Neuronal stem cell (in vitro differentiated cells): ENCODE measurements around the gene GNL3.
"Not testable (repeated sequence)": the region's sequence is repeated elsewhere in the genome, so short reads cannot be mapped to it uniquely, and the experiment has no call there.

Source experiments
- DNase-seq: peaks from one replicate; pipeline ENCODE4 v3.0.0-alpha.2; 2013; ENCODE audit warnings: low spot score
- H2AFZ ChIP-seq: one replicate; pipeline ENCODE4 v1.6.1; 2013; ENCODE audit warnings: mild to moderate bottlenecking, low read length, inconsistent platforms
- H2AK5ac ChIP-seq: 2 replicates; pipeline ENCODE4 v1.6.1; 2013; ENCODE audit warnings: low read depth, mild to moderate bottlenecking, inconsistent platforms, low read length, moderate library complexity, mixed read lengths
- H2BK120ac ChIP-seq: 2 replicates; pipeline ENCODE4 v1.6.1; 2013; ENCODE audit warnings: low read depth, mild to moderate bottlenecking, inconsistent platforms, low read length, moderate library complexity, mixed read lengths
- H2BK12ac ChIP-seq: one replicate; pipeline ENCODE4 v1.6.1; 2013; ENCODE audit warnings: low read length, inconsistent platforms
- H2BK15ac ChIP-seq: 2 replicates; pipeline ENCODE4 v1.6.1; 2013; ENCODE audit warnings: mild to moderate bottlenecking, low read length, inconsistent platforms, mixed read lengths
- H2BK5ac ChIP-seq: one replicate; pipeline ENCODE4 v1.6.1; 2013; ENCODE audit warnings: inconsistent platforms, mild to moderate bottlenecking, low read length, moderate library complexity
- H3K14ac ChIP-seq: one replicate; pipeline ENCODE4 v1.6.1; 2013; ENCODE audit warnings: low read length, inconsistent platforms
- H3K18ac ChIP-seq: 2 replicates; pipeline ENCODE4 v1.6.1; 2013; ENCODE audit warnings: low read length, inconsistent platforms
- H3K23ac ChIP-seq: 2 replicates; pipeline ENCODE4 v1.6.1; 2013; ENCODE audit warnings: low read depth, mild to moderate bottlenecking, mixed read lengths, low read length, inconsistent platforms; ENCODE audit not compliant: poor library complexity
- H3K27ac ChIP-seq: replicated peaks from 3 replicates; pipeline ENCODE4 v1.5.1; 2013; ENCODE audit warnings: low read length, inconsistent platforms
- H3K27me3 ChIP-seq, 3 experiments: 2 replicates each; pipeline ENCODE4 v1.6.1; 2013; ENCODE audit warnings: low read length in 3 of 3, mild to moderate bottlenecking in 2 of 3, inconsistent platforms in 1 of 3, low read depth in 1 of 3, mixed read lengths in 1 of 3, moderate library complexity in 1 of 3; ENCODE audit not compliant: control insufficient read depth in 3 of 3, insufficient read depth in 3 of 3
- H3K36me3 ChIP-seq, 2 donors: replicated peaks in 1 of 2; 2 replicates each; pipeline ENCODE4 v1.6.1; 2013; ENCODE audit warnings: low read length in 2 of 2; ENCODE audit not compliant: control insufficient read depth in 2 of 2, insufficient read depth in 2 of 2
- H3K4ac ChIP-seq: 2 replicates; pipeline ENCODE4 v1.6.1; 2013; ENCODE audit warnings: inconsistent platforms, mild to moderate bottlenecking, low read length, moderate library complexity
- H3K4me1 ChIP-seq, 2 donors: 1 replicate in 1 of 2; 2 replicates in 1 of 2; pipeline ENCODE4 v1.6.1; 2013; ENCODE audit warnings: low read length in 2 of 2, low read depth in 1 of 2; ENCODE audit not compliant: control insufficient read depth in 2 of 2, insufficient read depth in 1 of 2
- H3K4me2 ChIP-seq: one replicate; pipeline ENCODE4 v1.6.1; 2013; ENCODE audit warnings: mild to moderate bottlenecking, low read length, inconsistent platforms; ENCODE audit not compliant: insufficient read depth, poor library complexity, severe bottlenecking
- H3K4me3 ChIP-seq, 2 donors: 2 replicates each; pipeline ENCODE4 v1.5.1; 2013; ENCODE audit warnings: low read length in 2 of 2, mild to moderate bottlenecking in 2 of 2, inconsistent platforms in 1 of 2, moderate library complexity in 1 of 2
- H3K79me1 ChIP-seq: one replicate; pipeline ENCODE4 v1.6.1; 2013; ENCODE audit warnings: low read depth, mild to moderate bottlenecking, inconsistent platforms, low read length, moderate library complexity
- H3K9ac ChIP-seq: one replicate; pipeline ENCODE4 v1.6.1; 2013; ENCODE audit warnings: mild to moderate bottlenecking, low read depth, low read length, inconsistent platforms; ENCODE audit not compliant: poor library complexity
- H3K9me3 ChIP-seq, 2 donors: replicated peaks in 1 of 2; 2 replicates each; pipeline versions ENCODE3 to v1.6.1; 2013; ENCODE audit warnings: low read length in 2 of 2, mild to moderate bottlenecking in 2 of 2, inconsistent platforms in 1 of 2, low read depth in 1 of 2, mixed read lengths in 1 of 2, moderate library complexity in 1 of 2; ENCODE audit not compliant: control insufficient read depth in 2 of 2, insufficient read depth in 1 of 2
- H4K8ac ChIP-seq: one replicate; pipeline ENCODE4 v1.6.1; 2013; ENCODE audit warnings: low read depth, mild to moderate bottlenecking, inconsistent platforms, low read length, moderate library complexity
- H4K91ac ChIP-seq: one replicate; pipeline ENCODE4 v1.6.1; 2013; ENCODE audit warnings: low read length, low read depth, mild to moderate bottlenecking, inconsistent platforms; ENCODE audit not compliant: poor library complexity
- WGBS, 2 donors: extraction: QIAGEN DNeasy Blood & Tissue Kit; methylation state at CpG; one replicate each; pipeline ENCODE4 v1.1.7; 2013; ENCODE audit warnings: missing lambda C conversion rate in 2 of 2, mixed read lengths in 1 of 2; ENCODE audit not compliant: insufficient read length in 2 of 2, insufficient replicate concordance in 1 of 2; ENCODE audit errors: extremely low coverage in 2 of 2; 5-methylcytosine and 5-hydroxymethylcytosine counted together

Gene GNL3

DNA sequence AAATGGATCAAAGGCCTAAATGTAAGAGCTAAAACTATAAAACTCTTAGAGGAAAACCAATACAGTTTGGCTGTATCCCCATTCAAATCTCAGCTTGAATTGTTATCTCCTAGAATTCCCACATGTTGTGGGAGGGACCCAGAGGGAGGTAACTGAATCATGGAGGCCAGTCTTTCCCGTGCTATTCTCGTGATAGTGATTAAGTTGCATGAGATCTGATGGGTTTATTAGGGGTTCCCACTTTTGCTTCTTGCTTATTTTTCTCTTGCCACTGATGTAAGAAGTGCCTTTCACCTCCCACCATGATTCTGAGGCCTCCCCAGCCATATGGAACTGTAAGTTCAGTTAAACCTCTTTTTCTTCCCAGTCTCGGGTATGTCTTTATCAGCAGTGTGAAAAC, 9.6 kb upstream of the GNL3 start:
- H3K9ac ChIP-seq, H3K79me1 ChIP-seq, H2BK12ac ChIP-seq, H3K4me1 ChIP-seq, H3K9me3 ChIP-seq, DNase-seq, H3K23ac ChIP-seq, H3K4me3 ChIP-seq, H3K27me3 ChIP-seq, H2AK5ac ChIP-seq, H3K14ac ChIP-seq, H3K4me2 ChIP-seq, H4K8ac ChIP-seq, H2BK15ac ChIP-seq, H3K27ac ChIP-seq, H4K91ac ChIP-seq, H2BK120ac ChIP-seq, H2AFZ ChIP-seq, H3K18ac ChIP-seq, H3K4ac ChIP-seq, H2BK5ac ChIP-seq: not testable (repeated sequence)
- H3K36me3 ChIP-seq: peaks cover 22 to 91% of the 10 kb centered on the region in 2 donors
- WGBS, 2 donors: no CpG with 5 or more reads among the region's 3 CpGs

GRCh38 chr3:52678265-52679198, 7.3 kb upstream of the GNL3 start:
- no peak overlapping the region for H3K23ac ChIP-seq
- no peak overlapping the region for H4K91ac ChIP-seq
- H2BK12ac ChIP-seq: no peak overlapping the region
- H3K36me3 ChIP-seq: peaks cover 17 to 83% of the 10 kb centered on the region in 2 donors
- no peak for DNase-seq
- H2AFZ ChIP-seq: no peak overlapping the region
- H3K27ac ChIP-seq: no peak overlapping the region
- H3K79me1 ChIP-seq: peaks cover 2% of the 10 kb centered on the region
- no peak overlapping the region for H3K4ac ChIP-seq
- no peaks in the 10 kb centered on the region for H3K27me3 ChIP-seq
- no peak overlapping the region for H2BK120ac ChIP-seq
- H3K4me3 ChIP-seq: no peak overlapping the region
- H2BK15ac ChIP-seq: no peak overlapping the region
- no CpG with 5 or more reads among the region's 6 CpGs for WGBS, 2 donors
- no peak overlapping the region for H3K14ac ChIP-seq
- H3K4me1 ChIP-seq: peaks cover 0 to 12% of the 10 kb centered on the region in 2 donors
- no peak overlapping the region for H2AK5ac ChIP-seq
- no peak overlapping the region for H2BK5ac ChIP-seq
- no peak overlapping the region for H3K18ac ChIP-seq
- H3K9ac ChIP-seq: no peak overlapping the region
- no peak overlapping the region for H4K8ac ChIP-seq
- H3K4me2 ChIP-seq: no peak overlapping the region
- H3K9me3 ChIP-seq: no peaks in the 10 kb centered on the region

- H2BK5ac ChIP-seq: no peak overlapping the region
- no peak overlapping the region for H2AFZ ChIP-seq
- no peak overlapping the region for H3K27ac ChIP-seq
- H3K18ac ChIP-seq: no peak overlapping the region
- no peak overlapping the region for H3K23ac ChIP-seq
- H4K8ac ChIP-seq: no peak overlapping the region
- no CpG with 5 or more reads among the region's 3 CpGs for WGBS, 2 donors
- H3K4ac ChIP-seq: no peak overlapping the region
- no peaks in the 10 kb centered on the region for H3K27me3 ChIP-seq
- peaks cover 17 to 83% of the 10 kb centered on the region in 2 donors for H3K36me3 ChIP-seq
- peaks cover 2% of the 10 kb centered on the region for H3K79me1 ChIP-seq
- H2BK12ac ChIP-seq: no peak overlapping the region
- no peak overlapping the region for H3K4me3 ChIP-seq
- H3K4me1 ChIP-seq: peaks cover 0 to 14% of the 10 kb centered on the region in 2 donors
- H3K4me2 ChIP-seq: no peak overlapping the region
- H2BK120ac ChIP-seq: no peak overlapping the region
- H2AK5ac ChIP-seq: no peak overlapping the region
- no peak overlapping the region for H3K14ac ChIP-seq
- no peak for DNase-seq
- no peaks in the 10 kb centered on the region for H3K9me3 ChIP-seq
- no peak overlapping the region for H4K91ac ChIP-seq
- H2BK15ac ChIP-seq: no peak overlapping the region
- no peak overlapping the region for H3K9ac ChIP-seq
These were observed 6.7 kb upstream of the GNL3 start for GRCh38 chr3:52679199-52679538.

DNA sequence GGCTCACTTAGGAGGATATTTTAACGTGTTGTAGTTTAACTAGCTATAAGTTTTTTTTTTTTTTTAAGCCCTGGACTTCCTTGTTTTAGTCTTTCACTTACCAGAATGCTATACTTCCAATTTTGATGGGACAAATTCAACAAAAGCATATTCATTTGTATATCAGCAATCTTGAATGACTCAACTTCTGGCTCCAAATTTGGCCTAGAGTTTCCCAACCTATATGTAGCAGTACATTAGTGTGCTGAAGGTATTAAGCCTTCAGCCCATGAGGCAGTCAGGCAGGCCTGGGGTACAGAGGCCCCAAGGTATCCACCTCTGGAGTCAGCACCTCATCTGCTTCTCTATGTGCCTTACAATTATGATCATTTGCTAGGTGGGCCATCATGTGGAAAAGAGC, 6.0 kb upstream of the GNL3 start:
- Histone ChIP-seq H3K18ac (no peak overlapping the region), H3K23ac (no peak overlapping the region), H2BK5ac (no peak overlapping the region), H3K9me3 (no peaks in the 10 kb centered on the region), H2AFZ (no peak overlapping the region), H2BK15ac (no peak overlapping the region), H3K4ac (no peak overlapping the region), H3K27me3 (no peaks in the 10 kb centered on the region), H3K4me1 (peaks cover 0 to 17% of the 10 kb centered on the region in 2 donors), H3K9ac (no peak overlapping the region), H3K27ac (no peak overlapping the region), H2BK12ac (no peak overlapping the region), H3K4me3 (no peak overlapping the region), H4K8ac (no peak overlapping the region), H3K79me1 (peaks cover 2% of the 10 kb centered on the region), H3K36me3 (peaks cover 17 to 80% of the 10 kb centered on the region in 2 donors), H2BK120ac (no peak overlapping the region), H3K4me2 (no peak overlapping the region), H2AK5ac (no peak overlapping the region), H4K91ac (no peak overlapping the region), H3K14ac (no peak overlapping the region)
- DNase-seq: no peak
- no CpG with 5 or more reads among the region's 1 CpG for WGBS, 2 donors
